A549 (cell line): ENCODE results near the gene SULT2A1. TPM values are rescaled to one million over a fixed set of nuclear protein-coding genes. Genes with fewer than 3 reads are reported as not detected.

Source experiments
- ATAC-seq, 2 experiments: fragments of 200-7000 bp in 1 of 2; fragments of >200 bp in 1 of 2; cut with Nextera tagmentation in 1 of 2; cut with Tn5 transposase in 1 of 2; 3 replicates each; pipeline versions ENCODE4 v1.8.0 to v1.9.1; 2018 to 2020; ENCODE audit warnings: mild to moderate bottlenecking in 1 of 2, moderate library complexity in 1 of 2
- CTCF ChIA-PET: fragments of 300-600 bp; sonication (Branson Sonifier 250); formaldehyde crosslinking; extraction: SDS; loops from one replicate; lab custom pipeline; 2021; ENCODE audit warnings: antibody characterized with exemption, inconsistent platforms; lab: Yijun Ruan, JAX
- POLR2A ChIA-PET: fragments of 350-600 bp; formaldehyde crosslinking; extraction: SDS; loops from one replicate; lab custom pipeline; 2021; ENCODE audit warnings: antibody characterized with exemption, inconsistent platforms; lab: Yijun Ruan, JAX
- DNase-seq, 2 experiments: peaks; one replicate each; pipeline versions ENCODE4 v3.0.0 to v3.0.0-alpha.2; 2011 to 2016; ENCODE audit warnings: low read depth in 1 of 2, low spot score in 1 of 2
- FAIRE-seq: peaks from 2 replicates; lab custom pipeline; 2011; peaks lifted over from hg19 to GRCh38; lab: Jason Lieb, UNC
- H3K27ac ChIP-seq, 2 experiments: fragments of >200 bp; sonication (Bioruptor Twin); formaldehyde crosslinking; 3 replicates each; pipeline ENCODE4 v1.5.1; 2016 to 2017
- H3K4me1 ChIP-seq: fragments of >200 bp; sonication (Bioruptor Twin); formaldehyde crosslinking; 3 replicates; pipeline ENCODE4 v1.6.1; 2016
- H3K4me2 ChIP-seq: fragments of >200 bp; sonication (Bioruptor Twin); formaldehyde crosslinking; 3 replicates; pipeline ENCODE4 v1.6.1; 2016
- H3K4me3 ChIP-seq: fragments of >200 bp; sonication (Bioruptor Twin); formaldehyde crosslinking; 3 replicates; pipeline ENCODE4 v1.5.1; 2016
- H3K9me3 ChIP-seq: fragments of >200 bp; sonication (Bioruptor Twin); formaldehyde crosslinking; 3 replicates; pipeline ENCODE4 v1.6.1; 2016
- ATOH8 ChIP-seq: fragments of 250-450 bp; sonication (Bioruptor Pico); IDR thresholded peaks from 2 replicates; pipeline ENCODE4 v1.5.0; 2020; ENCODE audit warnings: low read depth, mild to moderate bottlenecking, moderate library complexity
- BHLHE40 ChIP-seq: IDR thresholded peaks from 2 replicates; pipeline ENCODE4 v1.6.1; 2012; ENCODE audit warnings: low read depth, low read length, inconsistent platforms
- CBX2 ChIP-seq: fragments of 200-600 bp; sonication (generic); IDR thresholded peaks from 2 replicates; pipeline ENCODE4 v1.6.1; 2016; ENCODE audit warnings: low read depth, mild to moderate bottlenecking, borderline replicate concordance
- CBX8 ChIP-seq: fragments of 200-600 bp; sonication (generic); IDR thresholded peaks from 2 replicates; pipeline ENCODE4 v1.6.1; 2016
- CEBPB ChIP-seq, 2 experiments: fragments of >200 bp in 1 of 2; sonication (Bioruptor Twin) in 1 of 2; formaldehyde crosslinking in 1 of 2; IDR thresholded peaks; 2 replicates each; pipeline ENCODE4 v1.6.1; 2012 to 2016
- CHD4 ChIP-seq: fragments of 200-600 bp; sonication (generic); IDR thresholded peaks from 2 replicates; pipeline ENCODE4 v1.6.1; 2016; ENCODE audit warnings: antibody characterized with exemption, mild to moderate bottlenecking, borderline replicate concordance
- E2F6 ChIP-seq: IDR thresholded peaks from 2 replicates; pipeline ENCODE4 v1.6.1; 2012; ENCODE audit warnings: low read depth, borderline replicate concordance
- EHF ChIP-seq: fragments of 250-450 bp; sonication (Bioruptor Pico); IDR thresholded peaks from 2 replicates; pipeline ENCODE4 v1.5.0; 2020; ENCODE audit warnings: mild to moderate bottlenecking
- EHMT2 ChIP-seq: fragments of 200-600 bp; sonication (generic); IDR thresholded peaks from 2 replicates; pipeline ENCODE4 v1.6.1; 2016; ENCODE audit warnings: antibody characterized with exemption, low read depth, mild to moderate bottlenecking, moderate library complexity
- EP300 ChIP-seq, 2 experiments: fragments of >200 bp; sonication (Bioruptor Twin); formaldehyde crosslinking; IDR thresholded peaks; 2 replicates in 1 of 2; 3 replicates in 1 of 2; pipeline ENCODE4 v1.6.1; 2016 to 2017
- FOSL2 ChIP-seq, 2 experiments: fragments of 450-650 bp in 1 of 2; fragments of >200 bp in 1 of 2; sonication (Bioruptor Twin) in 1 of 2; formaldehyde crosslinking; IDR thresholded peaks; 2 replicates each; pipeline versions ENCODE4 v1.5.0 to v1.6.1; 2016 to 2020; ENCODE audit warnings: mild to moderate bottlenecking in 1 of 2, moderate library complexity in 1 of 2
- FOXS1 ChIP-seq: fragments of 250-450 bp; sonication (Bioruptor Pico); IDR thresholded peaks from 2 replicates; pipeline ENCODE4 v1.5.0; 2020; ENCODE audit warnings: mild to moderate bottlenecking, moderate library complexity
- HMGXB4 ChIP-seq: fragments of 250-450 bp; sonication (Bioruptor Pico); IDR thresholded peaks from 2 replicates; pipeline ENCODE4 v1.5.0; 2021; ENCODE audit warnings: mild to moderate bottlenecking, moderate library complexity, borderline replicate concordance
- HOXA7 ChIP-seq: fragments of 250-450 bp; sonication (Bioruptor Pico); IDR thresholded peaks from 2 replicates; pipeline ENCODE4 v1.5.0; 2020; ENCODE audit warnings: mild to moderate bottlenecking, moderate library complexity
- JUN ChIP-seq, 2 experiments: fragments of >200 bp; sonication (Bioruptor Twin); formaldehyde crosslinking; IDR thresholded peaks; 2 replicates in 1 of 2; 3 replicates in 1 of 2; pipeline ENCODE4 v1.6.1; 2016 to 2017
- JUNB ChIP-seq: fragments of >200 bp; sonication (Bioruptor Twin); formaldehyde crosslinking; IDR thresholded peaks from 2 replicates; pipeline ENCODE4 v1.6.1; 2016
- KDM1A ChIP-seq: fragments of 200-600 bp; sonication (generic); IDR thresholded peaks from 2 replicates; pipeline ENCODE4 v1.6.1; 2016; ENCODE audit warnings: low read depth, mild to moderate bottlenecking
- MAFK ChIP-seq: fragments of 450-650 bp; IDR thresholded peaks from 2 replicates; pipeline ENCODE4 v1.6.1; 2014; ENCODE audit not compliant: partially characterized antibody
- MAZ ChIP-seq: fragments of 150-350 bp; IDR thresholded peaks from 2 replicates; pipeline ENCODE4 v1.6.1; 2014; ENCODE audit warnings: antibody characterized with exemption, low read depth, low read length, borderline replicate concordance
- NR3C1 ChIP-seq: fragments of >200 bp; sonication (Bioruptor Twin); formaldehyde crosslinking; IDR thresholded peaks from 3 replicates; pipeline ENCODE4 v1.6.1; 2017
- POLR2A ChIP-seq: IDR thresholded peaks from 2 replicates; pipeline ENCODE4 v1.6.1; 2012; ENCODE audit warnings: mild to moderate bottlenecking, low read length
- RAD21 ChIP-seq, 2 experiments: fragments of >200 bp in 1 of 2; sonication (Bioruptor Twin) in 1 of 2; formaldehyde crosslinking in 1 of 2; IDR thresholded peaks in 1 of 2; conservative IDR thresholded peaks in 1 of 2; 2 replicates in 1 of 2; 3 replicates in 1 of 2; pipeline ENCODE4 v1.6.1; 2012 to 2018; ENCODE audit warnings: inconsistent platforms in 1 of 2
- RARB ChIP-seq: fragments of 250-450 bp; sonication (Bioruptor Pico); IDR thresholded peaks from 2 replicates; pipeline ENCODE4 v1.8.0; 2021; ENCODE audit warnings: mild to moderate bottlenecking, moderate library complexity
- RFX5 ChIP-seq: fragments of 450-650 bp; IDR thresholded peaks from 2 replicates; pipeline ENCODE4 v1.7.1; 2014; ENCODE audit warnings: antibody characterized with exemption, mild to moderate bottlenecking, moderate library complexity
- SMC3 ChIP-seq: fragments of >200 bp; sonication (Bioruptor Twin); formaldehyde crosslinking; IDR thresholded peaks from 3 replicates; pipeline ENCODE4 v1.6.1; 2018; ENCODE audit warnings: inconsistent platforms
- SREBF2 ChIP-seq: fragments of 450-650 bp; IDR thresholded peaks from 2 replicates; pipeline ENCODE4 v1.6.1; 2014; ENCODE audit warnings: mild to moderate bottlenecking, moderate library complexity
- TFCP2L1 ChIP-seq: fragments of 250-450 bp; sonication (Bioruptor Pico); IDR thresholded peaks from 2 replicates; pipeline ENCODE4 v1.5.0; 2021; ENCODE audit warnings: mild to moderate bottlenecking
- ZC3H11A ChIP-seq: fragments of 450-650 bp; IDR thresholded peaks from 2 replicates; pipeline ENCODE4 v1.6.1; 2014; ENCODE audit warnings: antibody characterized with exemption, mild to moderate bottlenecking
- ZSCAN20 ChIP-seq: fragments of 250-450 bp; sonication (Bioruptor Pico); IDR thresholded peaks from 2 replicates; pipeline ENCODE4 v1.8.0; 2022; ENCODE audit warnings: mild to moderate bottlenecking, moderate library complexity
- WGBS: methylation state at CpG from one replicate; pipeline ENCODE4 v1.1.6; 2017; ENCODE audit errors: missing lambda C conversion rate; 5-methylcytosine and 5-hydroxymethylcytosine counted together
- polyA plus RNA-seq, 4 experiments: library from polyadenylated mRNA; depleted of rRNA in 3 of 4; stranded (reverse); fragments of >200 nt; fragmentation: RNase III in 1 of 4; extraction: RNeasy Plus Mini Kit Qiagen cat#74134 plus additional on column Dnase treatment in 1 of 4; gene quantifications; 2 replicates in 3 of 4; 3 replicates in 1 of 4; pipeline ENCODE4 v1.2.3, GENCODE V29; 2011 to 2017
- TF ChIP-seq, protein P1 (sequence below): fragments of 200-600 bp; sonication (generic); IDR thresholded peaks from 2 replicates; pipeline ENCODE4 v1.6.1; 2016; ENCODE audit warnings: antibody characterized with exemption, mild to moderate bottlenecking, moderate library complexity
- TF ChIP-seq, protein P2 (sequence below): fragments of >200 bp; sonication (Bioruptor Twin); formaldehyde crosslinking; IDR thresholded peaks from 3 replicates; pipeline ENCODE4 v1.6.1; 2016

SULT2A1 gene
- polyA plus RNA-seq, 2 of the 4 experiments (the other 2 are of a cell fraction) = not detected

DNA sequence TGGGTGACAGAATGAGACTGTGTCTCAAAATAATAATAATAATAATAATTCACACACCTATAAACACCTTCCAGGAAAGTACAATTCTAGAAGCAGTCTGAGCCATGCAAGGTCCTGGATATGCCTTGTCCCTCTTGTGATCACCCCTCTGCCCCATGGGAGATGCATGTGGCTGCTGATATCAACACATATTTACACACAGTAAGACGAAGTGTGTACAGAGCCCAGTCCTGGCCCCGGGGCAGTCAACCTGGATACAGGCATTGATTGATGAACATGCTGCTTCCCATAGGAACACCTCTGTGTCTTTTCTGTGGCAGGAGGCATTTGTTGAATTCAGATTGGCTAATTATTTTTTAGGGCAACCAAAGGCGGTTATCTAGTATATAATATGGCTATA lies 3.2 kb downstream of the SULT2A1 start:
- DNase-seq (no peak), ATAC-seq (no peak), FAIRE-seq (no peak)
- Histone ChIP-seq H3K27ac (no peak overlapping the region), H3K4me1 (no peaks in the 10 kb centered on the region), H3K4me3 (no peak overlapping the region), H3K9me3 (no peaks in the 10 kb centered on the region), H3K4me2 (no peak overlapping the region)
- TF ChIP-seq CEBPB (IDR thresholded peaks at IDR 0.05) (no peak), ATOH8 (CRISPR knock-in tag) (no peak), ZSCAN20 (no peak), CHD4 (no peak), MAFK (no peak), FOXS1 (CRISPR knock-in tag) (no peak), NR3C1 (no peak), MAZ (no peak), E2F6 (no peak), JUN (IDR thresholded peaks at IDR 0.05) (no peak), TFCP2L1 (CRISPR knock-in tag) (no peak), JUNB (no peak), POLR2A (no peak), BHLHE40 (no peak)
- TF ChIP-seq, protein P1, sequence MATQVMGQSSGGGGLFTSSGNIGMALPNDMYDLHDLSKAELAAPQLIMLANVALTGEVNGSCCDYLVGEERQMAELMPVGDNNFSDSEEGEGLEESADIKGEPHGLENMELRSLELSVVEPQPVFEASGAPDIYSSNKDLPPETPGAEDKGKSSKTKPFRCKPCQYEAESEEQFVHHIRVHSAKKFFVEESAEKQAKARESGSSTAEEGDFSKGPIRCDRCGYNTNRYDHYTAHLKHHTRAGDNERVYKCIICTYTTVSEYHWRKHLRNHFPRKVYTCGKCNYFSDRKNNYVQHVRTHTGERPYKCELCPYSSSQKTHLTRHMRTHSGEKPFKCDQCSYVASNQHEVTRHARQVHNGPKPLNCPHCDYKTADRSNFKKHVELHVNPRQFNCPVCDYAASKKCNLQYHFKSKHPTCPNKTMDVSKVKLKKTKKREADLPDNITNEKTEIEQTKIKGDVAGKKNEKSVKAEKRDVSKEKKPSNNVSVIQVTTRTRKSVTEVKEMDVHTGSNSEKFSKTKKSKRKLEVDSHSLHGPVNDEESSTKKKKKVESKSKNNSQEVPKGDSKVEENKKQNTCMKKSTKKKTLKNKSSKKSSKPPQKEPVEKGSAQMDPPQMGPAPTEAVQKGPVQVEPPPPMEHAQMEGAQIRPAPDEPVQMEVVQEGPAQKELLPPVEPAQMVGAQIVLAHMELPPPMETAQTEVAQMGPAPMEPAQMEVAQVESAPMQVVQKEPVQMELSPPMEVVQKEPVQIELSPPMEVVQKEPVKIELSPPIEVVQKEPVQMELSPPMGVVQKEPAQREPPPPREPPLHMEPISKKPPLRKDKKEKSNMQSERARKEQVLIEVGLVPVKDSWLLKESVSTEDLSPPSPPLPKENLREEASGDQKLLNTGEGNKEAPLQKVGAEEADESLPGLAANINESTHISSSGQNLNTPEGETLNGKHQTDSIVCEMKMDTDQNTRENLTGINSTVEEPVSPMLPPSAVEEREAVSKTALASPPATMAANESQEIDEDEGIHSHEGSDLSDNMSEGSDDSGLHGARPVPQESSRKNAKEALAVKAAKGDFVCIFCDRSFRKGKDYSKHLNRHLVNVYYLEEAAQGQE = no peak
- TF ChIP-seq, protein P2, sequence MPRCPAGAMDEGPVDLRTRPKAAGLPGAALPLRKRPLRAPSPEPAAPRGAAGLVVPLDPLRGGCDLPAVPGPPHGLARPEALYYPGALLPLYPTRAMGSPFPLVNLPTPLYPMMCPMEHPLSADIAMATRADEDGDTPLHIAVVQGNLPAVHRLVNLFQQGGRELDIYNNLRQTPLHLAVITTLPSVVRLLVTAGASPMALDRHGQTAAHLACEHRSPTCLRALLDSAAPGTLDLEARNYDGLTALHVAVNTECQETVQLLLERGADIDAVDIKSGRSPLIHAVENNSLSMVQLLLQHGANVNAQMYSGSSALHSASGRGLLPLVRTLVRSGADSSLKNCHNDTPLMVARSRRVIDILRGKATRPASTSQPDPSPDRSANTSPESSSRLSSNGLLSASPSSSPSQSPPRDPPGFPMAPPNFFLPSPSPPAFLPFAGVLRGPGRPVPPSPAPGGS = no peak
- ChIA-PET POLR2A (no interaction called here), CTCF (interaction anchor here (3.3 kb wide), 1 partner anchor 15 kb away, joined by 24 read pairs; no protein-coding TSS in a partner anchor)
- 20% methylated on average over 3 of the region's 3 CpGs for WGBS

GRCh38 chr19:47881757-47882156 lies 4.4 kb downstream of the SULT2A1 start:
- H3K4me3 ChIP-seq = no peak overlapping the region
- ATAC-seq (peak; percentile 40 to 60; a peak in 3 of 6 replicates), FAIRE-seq (no peak), DNase-seq (no peak)
- H3K4me1 ChIP-seq = no peaks in the 10 kb centered on the region
- WGBS = 45% methylated on average over 5 of the region's 5 CpGs
- no peak overlapping the region for H3K4me2 ChIP-seq
- POLR2A ChIA-PET = no interaction called here
- H3K27ac ChIP-seq = no peak overlapping the region
- CTCF ChIA-PET = interaction anchor here (2.4 to 3.3 kb wide), 2 partner anchors 13 to 18 kb away, joined by 9 to 24 read pairs; no protein-coding TSS in a partner anchor
- no peaks in the 10 kb centered on the region for H3K9me3 ChIP-seq
- no peak for TF ChIP-seq CBX2
- no peak for TF ChIP-seq RFX5
- no peak for TF ChIP-seq EHF (CRISPR knock-in tag)
- no peak for TF ChIP-seq TFCP2L1 (CRISPR knock-in tag)
- no peak for TF ChIP-seq ZC3H11A
- TF ChIP-seq EHMT2 = no peak
- TF ChIP-seq RARB (CRISPR knock-in tag) = no peak
- TF ChIP-seq SREBF2 = no peak
- TF ChIP-seq KDM1A = no peak
- no peak for TF ChIP-seq CBX8
- no peak for TF ChIP-seq RAD21 (conservative IDR thresholded peaks at IDR 0.05 in 1 of 2, IDR thresholded peaks at IDR 0.05 in 1 of 2)
- no peak for TF ChIP-seq HOXA7 (CRISPR knock-in tag)
- TF ChIP-seq SMC3 = no peak
- no peak for TF ChIP-seq HMGXB4
- no peak for TF ChIP-seq ATOH8 (CRISPR knock-in tag)
- no peak for TF ChIP-seq MAZ
- TF ChIP-seq FOSL2 (IDR thresholded peaks at IDR 0.05) = no peak
- no peak for TF ChIP-seq FOSL2 (CRISPR knock-in tag; IDR thresholded peaks at IDR 0.05)
- TF ChIP-seq EP300 (IDR thresholded peaks at IDR 0.05) = no peak
